Measurements from ENCODE around the gene INSL3.

The INSL3 gene

GRCh38 chr19:17836530-17836929, 15.2 kb upstream of the INSL3 start:
- no peak for DNase-seq (ENCODE audit: low read depth)
- TF ChIP-seq, protein P1, sequence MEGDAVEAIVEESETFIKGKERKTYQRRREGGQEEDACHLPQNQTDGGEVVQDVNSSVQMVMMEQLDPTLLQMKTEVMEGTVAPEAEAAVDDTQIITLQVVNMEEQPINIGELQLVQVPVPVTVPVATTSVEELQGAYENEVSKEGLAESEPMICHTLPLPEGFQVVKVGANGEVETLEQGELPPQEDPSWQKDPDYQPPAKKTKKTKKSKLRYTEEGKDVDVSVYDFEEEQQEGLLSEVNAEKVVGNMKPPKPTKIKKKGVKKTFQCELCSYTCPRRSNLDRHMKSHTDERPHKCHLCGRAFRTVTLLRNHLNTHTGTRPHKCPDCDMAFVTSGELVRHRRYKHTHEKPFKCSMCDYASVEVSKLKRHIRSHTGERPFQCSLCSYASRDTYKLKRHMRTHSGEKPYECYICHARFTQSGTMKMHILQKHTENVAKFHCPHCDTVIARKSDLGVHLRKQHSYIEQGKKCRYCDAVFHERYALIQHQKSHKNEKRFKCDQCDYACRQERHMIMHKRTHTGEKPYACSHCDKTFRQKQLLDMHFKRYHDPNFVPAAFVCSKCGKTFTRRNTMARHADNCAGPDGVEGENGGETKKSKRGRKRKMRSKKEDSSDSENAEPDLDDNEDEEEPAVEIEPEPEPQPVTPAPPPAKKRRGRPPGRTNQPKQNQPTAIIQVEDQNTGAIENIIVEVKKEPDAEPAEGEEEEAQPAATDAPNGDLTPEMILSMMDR (IDR thresholded peaks at IDR 0.05; ENCODE audit: insufficient read depth, low read depth, low read length, missing control alignments) = no peak
- no peak overlapping the region for H3K4me3 ChIP-seq (ENCODE audit: low read length)

GRCh38 chr19:17835182-17836006, 14.1 kb upstream of the INSL3 start:
- DNase-seq (ENCODE audit: low read depth) = no peak

DNA sequence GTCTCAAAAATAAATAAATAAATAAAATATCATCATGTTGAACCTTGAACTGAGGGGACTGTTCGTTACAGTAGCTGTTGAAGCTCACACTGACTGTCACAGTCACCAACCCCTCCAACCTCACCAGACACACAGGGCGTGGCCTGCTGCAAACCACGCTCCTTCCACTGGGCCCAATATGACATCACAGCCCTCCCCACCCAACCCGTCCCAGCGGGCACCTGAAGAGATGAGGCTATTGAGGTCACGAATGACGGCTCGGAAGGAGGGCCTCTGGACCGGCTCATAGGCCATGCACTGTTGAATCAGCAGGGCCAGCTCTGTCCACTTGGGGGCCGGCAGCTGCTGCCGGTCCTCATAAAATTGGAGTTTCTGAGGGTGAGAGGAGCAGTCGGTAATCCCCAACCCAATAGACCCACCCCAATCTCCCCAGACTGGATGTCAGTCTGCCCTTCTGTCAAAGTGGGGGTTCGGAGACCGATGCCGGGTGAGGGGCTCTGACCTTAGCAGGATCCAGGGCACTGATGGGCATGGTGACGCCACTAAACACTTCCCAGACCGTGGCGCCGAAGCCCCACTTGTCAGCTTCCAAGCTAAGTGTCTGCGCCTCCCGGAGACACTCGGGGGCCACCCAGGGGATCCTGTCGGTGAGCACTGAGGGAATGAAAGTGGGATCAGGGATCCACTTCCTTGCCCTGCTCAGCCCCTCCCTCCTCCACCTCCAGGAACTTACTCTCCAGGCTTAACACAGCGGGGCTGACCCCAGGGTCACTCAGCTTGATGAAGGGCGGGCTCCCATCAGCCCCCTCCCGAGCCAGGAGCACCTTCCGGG, 13.2 kb upstream of the INSL3 start:
- no peak overlapping the region for H3K4me3 ChIP-seq (ENCODE audit: low read length)
- TF ChIP-seq, protein P1 (IDR thresholded peaks at IDR 0.05; ENCODE audit: insufficient read depth, low read depth, low read length, missing control alignments) = no peak
- DNase-seq (ENCODE audit: low read depth) = no peak

More at GRCh38 chr19:17835182-17836006, 14.1 kb upstream of the INSL3 start:
- no peak overlapping the region for H3K4me3 ChIP-seq (ENCODE audit: low read length)
- TF ChIP-seq, protein P1 (IDR thresholded peaks at IDR 0.05; ENCODE audit: insufficient read depth, low read depth, low read length, missing control alignments) = no peak

DNA sequence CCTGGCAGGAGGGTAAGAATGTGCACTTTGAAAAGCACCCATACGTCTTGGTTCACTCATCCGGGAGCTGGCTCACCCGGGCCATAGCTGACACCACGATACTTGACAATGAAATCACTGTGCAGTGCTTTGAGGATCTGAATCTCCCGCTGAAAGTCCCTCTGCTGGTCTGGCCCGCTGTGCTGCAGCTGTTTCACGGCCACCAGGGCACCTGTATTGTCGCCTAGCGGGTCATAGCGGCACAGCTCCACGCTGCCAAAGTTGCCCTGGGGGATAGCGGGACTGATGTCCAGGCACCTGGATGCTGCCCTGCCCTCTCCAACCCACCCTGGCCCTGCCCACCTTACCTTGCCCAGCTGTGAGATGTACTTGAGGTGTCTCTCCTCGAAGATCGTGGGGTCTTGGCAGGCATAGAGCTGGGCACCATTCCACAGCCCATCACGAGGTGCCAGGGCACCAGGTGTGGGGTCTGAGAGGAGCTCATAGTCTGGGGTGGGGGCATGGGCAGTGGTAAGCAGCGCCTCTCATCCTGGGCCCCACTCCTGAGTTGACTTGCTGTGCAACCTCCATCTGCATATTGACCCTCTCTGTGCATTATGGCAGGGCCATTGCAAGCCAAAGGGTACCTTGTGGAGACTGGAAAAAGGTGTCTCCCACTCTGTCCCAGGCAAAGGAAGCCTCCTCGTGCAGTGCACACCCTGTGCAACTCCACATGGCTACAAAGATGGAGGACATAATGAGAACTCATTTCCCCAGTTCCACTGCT, 11.3 kb upstream of the INSL3 start:
- TF ChIP-seq, protein P1 (IDR thresholded peaks at IDR 0.05; ENCODE audit: insufficient read depth, low read depth, low read length, missing control alignments) = no peak
- DNase-seq (ENCODE audit: low read depth) = no peak
- no peak overlapping the region for H3K4me3 ChIP-seq (ENCODE audit: low read length)

GRCh38 chr19:17831419-17831888, 10.1 kb upstream of the INSL3 start:
- H3K4me3 ChIP-seq (ENCODE audit: low read length) = peak overlapping the region; percentile 44
- DNase-seq (ENCODE audit: low read depth) = no peak
- TF ChIP-seq, protein P1 (IDR thresholded peaks at IDR 0.05; ENCODE audit: insufficient read depth, low read depth, low read length, missing control alignments) = no peak

GRCh38 chr19:17830567-17831418, 9.5 kb upstream of the INSL3 start:
- TF ChIP-seq, protein P1 (IDR thresholded peaks at IDR 0.05; ENCODE audit: insufficient read depth, low read depth, low read length, missing control alignments) = no peak
- H3K4me3 ChIP-seq (ENCODE audit: low read length) = peak overlapping the region; percentile 59
- peak; percentile 95 for DNase-seq (ENCODE audit: low read depth)

All from epithelial cell of esophagus (primary cell).